ENCODE measurements around the gene NANOS3. TPM values are rescaled to one million over a fixed set of nuclear protein-coding genes. Genes with fewer than 3 reads are reported as not detected.

The NANOS3 gene
- total and polyA plus RNA-seq, 9 of the 15 experiments (the other 6 are each of a cell fraction or from before 2014, with no cell fraction given) = not detected

- TF ChIP-seq JUND (IDR thresholded peaks at IDR 0.05; ENCODE audit: borderline replicate concordance, low read depth, low read length) (peak; percentile 99), JUND (tag; IDR thresholded peaks at IDR 0.05; ENCODE audit: borderline replicate concordance, low read depth, low read length) (peak; percentile 98), ID3 (CRISPR knock-in tag; IDR thresholded peaks at IDR 0.05) (no peak), ID3 (tag; IDR thresholded peaks at IDR 0.05) (no peak; the same call in 1 of the 2 replicates), PTRF (tag; IDR thresholded peaks at IDR 0.05) (no peak), PHF8 (IDR thresholded peaks at IDR 0.05; ENCODE audit: borderline replicate concordance, low read length) (no peak), ZNF655 (CRISPR knock-in tag; IDR thresholded peaks at IDR 0.05) (no peak), POLR3A (IDR thresholded peaks at IDR 0.05; ENCODE audit: borderline replicate concordance, extremely low read depth, insufficient read depth, insufficient read length) (no peak), ZNF217 (CRISPR knock-in tag; IDR thresholded peaks at IDR 0.05) (no peak), TRIM28 (IDR thresholded peaks at IDR 0.05) (no peak), ZBTB17 (CRISPR knock-in tag; IDR thresholded peaks at IDR 0.05) (peak; percentile 54), ZNF384 (IDR thresholded peaks at IDR 0.05; ENCODE audit: low read depth, low read length) (no peak), CCAR2 (IDR thresholded peaks at IDR 0.05; ENCODE audit: low read depth, low read length) (no peak), POLR2AphosphoS2 (IDR thresholded peaks at IDR 0.05; ENCODE audit: low read length) (no peak), PHF21A (IDR thresholded peaks at IDR 0.05; ENCODE audit: borderline replicate concordance, low read depth) (0 out of 2 replicates have a peak, but pooled peaks have one; percentile 6), MIER1 (IDR thresholded peaks at IDR 0.05; ENCODE audit: low read depth) (no peak), KAT2B (IDR thresholded peaks at IDR 0.05; ENCODE audit: low read depth, low read length) (no peak), ZNF277 (CRISPR knock-in tag; IDR thresholded peaks at IDR 0.05; ENCODE audit: borderline replicate concordance) (no peak), HINFP (tag; conservative IDR thresholded peaks at IDR 0.05; ENCODE audit: low read depth) (no peak), FOXM1 (IDR thresholded peaks at IDR 0.05; ENCODE audit: low read depth) (no peak; the same call in 1 of the 2 replicates), FOXM1 (CRISPR knock-in tag; IDR thresholded peaks at IDR 0.05; ENCODE audit: low read depth) (no peak)
Observed at GRCh38 chr19:13846557-13847406, 30.2 kb upstream of the NANOS3 start (continued).
